HL-60 (cell line): ENCODE data around the gene AGA.

Experiments
- DNase-seq, 2 experiments: peaks; one replicate each; pipeline ENCODE4 v3.0.0-alpha.2; 2010 to 2020; ENCODE audit warnings: low read depth in 1 of 2, low spot score in 1 of 2
- H3K27ac ChIP-seq: fragments of 250-450 bp; sonication (Bioruptor Pico); replicated peaks from 2 replicates; pipeline ENCODE4 v1.5.1; 2020; ENCODE audit warnings: mild to moderate bottlenecking, moderate library complexity
- H3K27me3 ChIP-seq: fragments of 250-450 bp; sonication (Bioruptor Pico); 2 replicates; pipeline ENCODE4 v1.5.1; 2021; ENCODE audit warnings: mild to moderate bottlenecking, moderate library complexity; ENCODE audit not compliant: insufficient read depth, poor library complexity, severe bottlenecking
- H3K4me3 ChIP-seq: replicated peaks from 2 replicates; pipeline ENCODE4 v1.5.1; 2011; ENCODE audit warnings: mild to moderate bottlenecking, control low read depth, low read length; ENCODE audit not compliant: insufficient read depth
- CTCF ChIP-seq: IDR thresholded peaks from one replicate; pipeline ENCODE4 v1.5.1; 2011; ENCODE audit warnings: low read length, control low read depth, inconsistent platforms; ENCODE audit not compliant: insufficient read depth
- GABPA ChIP-seq: IDR thresholded peaks from 2 replicates; pipeline ENCODE4 v1.6.1; 2012; ENCODE audit warnings: low read depth
- POLR2AphosphoS5 ChIP-seq: IDR thresholded peaks from 2 replicates; pipeline ENCODE4 v1.6.1; 2012; ENCODE audit warnings: low read depth
- REST ChIP-seq: IDR thresholded peaks from 2 replicates; pipeline ENCODE4 v1.6.1; 2012; ENCODE audit warnings: low read depth; ENCODE audit not compliant: insufficient replicate concordance
- SPI1 ChIP-seq: IDR thresholded peaks from 2 replicates; pipeline ENCODE4 v1.6.1; 2012; ENCODE audit warnings: low read depth, mild to moderate bottlenecking, borderline replicate concordance

The AGA gene

GRCh38 chr4:177410566-177410965, 31.7 kb downstream of the AGA start:
- no peak for DNase-seq
- TF ChIP-seq REST (no peak), POLR2AphosphoS5 (no peak), SPI1 (no peak), CTCF (no peak), GABPA (no peak)
- Histone ChIP-seq H3K27me3 (no peaks in the 10 kb centered on the region), H3K27ac (no peak overlapping the region), H3K4me3 (no peak overlapping the region)

- Histone ChIP-seq H3K27me3 (no peaks in the 10 kb centered on the region), H3K27ac (no peak overlapping the region), H3K4me3 (no peak overlapping the region)
- TF ChIP-seq POLR2AphosphoS5 (no peak), REST (no peak), CTCF (no peak)
- DNase-seq: no peak
Observed at GRCh38 chr4:177408023-177408422, 34.2 kb downstream of the AGA start.

GRCh38 chr4:177405508-177405907, 36.7 kb downstream of the AGA start:
- Histone ChIP-seq H3K27ac (no peak overlapping the region), H3K4me3 (no peak overlapping the region), H3K27me3 (no peaks in the 10 kb centered on the region)
- no peak for TF ChIP-seq GABPA
- TF ChIP-seq REST: no peak
- no peak for TF ChIP-seq SPI1
- TF ChIP-seq POLR2AphosphoS5: no peak
- no peak for TF ChIP-seq CTCF
- no peak for DNase-seq
